A549 (cell line): ENCODE measurements around the gene PUDP. TPM values are rescaled to one million over a fixed set of nuclear protein-coding genes. Genes with fewer than 3 reads are reported as not detected.

ENCODE experiments used
- ATAC-seq, 2 experiments: fragments of 200-7000 bp in 1 of 2; fragments of >200 bp in 1 of 2; cut with Nextera tagmentation in 1 of 2; cut with Tn5 transposase in 1 of 2; 3 replicates each; pipeline versions ENCODE4 v1.8.0 to v1.9.1; 2018 to 2020; ENCODE audit warnings: mild to moderate bottlenecking in 1 of 2, moderate library complexity in 1 of 2
- CTCF ChIA-PET: fragments of 300-600 bp; sonication (Branson Sonifier 250); formaldehyde crosslinking; extraction: SDS; loops from one replicate; lab custom pipeline; 2021; ENCODE audit warnings: antibody characterized with exemption, inconsistent platforms; lab: Yijun Ruan, JAX
- POLR2A ChIA-PET: fragments of 350-600 bp; formaldehyde crosslinking; extraction: SDS; loops from one replicate; lab custom pipeline; 2021; ENCODE audit warnings: antibody characterized with exemption, inconsistent platforms; lab: Yijun Ruan, JAX
- DNase-seq, 2 experiments: peaks; one replicate each; pipeline versions ENCODE4 v3.0.0 to v3.0.0-alpha.2; 2011 to 2016; ENCODE audit warnings: low read depth in 1 of 2, low spot score in 1 of 2
- FAIRE-seq: peaks from 2 replicates; lab custom pipeline; 2011; peaks lifted over from hg19 to GRCh38; lab: Jason Lieb, UNC
- H3K27ac ChIP-seq, 2 experiments: fragments of >200 bp; sonication (Bioruptor Twin); formaldehyde crosslinking; 3 replicates each; pipeline ENCODE4 v1.5.1; 2016 to 2017
- H3K4me1 ChIP-seq: fragments of >200 bp; sonication (Bioruptor Twin); formaldehyde crosslinking; 3 replicates; pipeline ENCODE4 v1.6.1; 2016
- H3K4me2 ChIP-seq: fragments of >200 bp; sonication (Bioruptor Twin); formaldehyde crosslinking; 3 replicates; pipeline ENCODE4 v1.6.1; 2016
- H3K4me3 ChIP-seq: fragments of >200 bp; sonication (Bioruptor Twin); formaldehyde crosslinking; 3 replicates; pipeline ENCODE4 v1.5.1; 2016
- H3K9me3 ChIP-seq: fragments of >200 bp; sonication (Bioruptor Twin); formaldehyde crosslinking; 3 replicates; pipeline ENCODE4 v1.6.1; 2016
- BHLHE40 ChIP-seq: IDR thresholded peaks from 2 replicates; pipeline ENCODE4 v1.6.1; 2012; ENCODE audit warnings: low read depth, low read length, inconsistent platforms
- CEBPB ChIP-seq, 2 experiments: fragments of >200 bp in 1 of 2; sonication (Bioruptor Twin) in 1 of 2; formaldehyde crosslinking in 1 of 2; IDR thresholded peaks; 2 replicates each; pipeline ENCODE4 v1.6.1; 2012 to 2016
- CHD2 ChIP-seq: fragments of 150-350 bp; IDR thresholded peaks from 2 replicates; pipeline ENCODE4 v1.6.1; 2014; ENCODE audit warnings: low read length; ENCODE audit not compliant: partially characterized antibody
- CHD4 ChIP-seq: fragments of 200-600 bp; sonication (generic); IDR thresholded peaks from 2 replicates; pipeline ENCODE4 v1.6.1; 2016; ENCODE audit warnings: antibody characterized with exemption, mild to moderate bottlenecking, borderline replicate concordance
- E2F6 ChIP-seq: IDR thresholded peaks from 2 replicates; pipeline ENCODE4 v1.6.1; 2012; ENCODE audit warnings: low read depth, borderline replicate concordance
- EHMT2 ChIP-seq: fragments of 200-600 bp; sonication (generic); IDR thresholded peaks from 2 replicates; pipeline ENCODE4 v1.6.1; 2016; ENCODE audit warnings: antibody characterized with exemption, low read depth, mild to moderate bottlenecking, moderate library complexity
- EP300 ChIP-seq, 2 experiments: fragments of >200 bp; sonication (Bioruptor Twin); formaldehyde crosslinking; IDR thresholded peaks; 2 replicates in 1 of 2; 3 replicates in 1 of 2; pipeline ENCODE4 v1.6.1; 2016 to 2017
- FOSB ChIP-seq: fragments of 250-450 bp; sonication (Bioruptor Pico); IDR thresholded peaks from 2 replicates; pipeline ENCODE4 v1.5.0; 2020; ENCODE audit warnings: mild to moderate bottlenecking, moderate library complexity
- FOSL2 ChIP-seq, 2 experiments: fragments of 450-650 bp in 1 of 2; fragments of >200 bp in 1 of 2; sonication (Bioruptor Twin) in 1 of 2; formaldehyde crosslinking; IDR thresholded peaks; 2 replicates each; pipeline versions ENCODE4 v1.5.0 to v1.6.1; 2016 to 2020; ENCODE audit warnings: mild to moderate bottlenecking in 1 of 2, moderate library complexity in 1 of 2
- FOXS1 ChIP-seq: fragments of 250-450 bp; sonication (Bioruptor Pico); IDR thresholded peaks from 2 replicates; pipeline ENCODE4 v1.5.0; 2020; ENCODE audit warnings: mild to moderate bottlenecking, moderate library complexity
- HDAC2 ChIP-seq: fragments of 200-600 bp; sonication (generic); IDR thresholded peaks from 2 replicates; pipeline ENCODE4 v1.6.1; 2016
- HEYL ChIP-seq: fragments of 250-450 bp; sonication (Bioruptor Pico); IDR thresholded peaks from 2 replicates; pipeline ENCODE4 v1.8.0; 2021; ENCODE audit warnings: mild to moderate bottlenecking, moderate library complexity
- HMGXB4 ChIP-seq: fragments of 250-450 bp; sonication (Bioruptor Pico); IDR thresholded peaks from 2 replicates; pipeline ENCODE4 v1.5.0; 2021; ENCODE audit warnings: mild to moderate bottlenecking, moderate library complexity, borderline replicate concordance
- JUN ChIP-seq, 2 experiments: fragments of >200 bp; sonication (Bioruptor Twin); formaldehyde crosslinking; IDR thresholded peaks; 2 replicates in 1 of 2; 3 replicates in 1 of 2; pipeline ENCODE4 v1.6.1; 2016 to 2017
- KDM1A ChIP-seq: fragments of 200-600 bp; sonication (generic); IDR thresholded peaks from 2 replicates; pipeline ENCODE4 v1.6.1; 2016; ENCODE audit warnings: low read depth, mild to moderate bottlenecking
- KDM5A ChIP-seq: fragments of 200-600 bp; sonication (generic); IDR thresholded peaks from 2 replicates; pipeline ENCODE4 v1.6.1; 2016; ENCODE audit warnings: antibody characterized with exemption, mild to moderate bottlenecking
- MAFK ChIP-seq: fragments of 450-650 bp; IDR thresholded peaks from 2 replicates; pipeline ENCODE4 v1.6.1; 2014; ENCODE audit not compliant: partially characterized antibody
- NFE2L2 ChIP-seq: fragments of 150-350 bp; conservative IDR thresholded peaks from 2 replicates; pipeline ENCODE4 v1.6.1; 2014; ENCODE audit warnings: low read length
- NPAS2 ChIP-seq: fragments of 250-450 bp; sonication (Bioruptor Pico); IDR thresholded peaks from 2 replicates; pipeline ENCODE4 v1.8.0; 2022; ENCODE audit warnings: mild to moderate bottlenecking, moderate library complexity, borderline replicate concordance
- PBX3 ChIP-seq: IDR thresholded peaks from 2 replicates; pipeline ENCODE4 v1.6.1; 2012
- PHF8 ChIP-seq: fragments of 200-600 bp; sonication (generic); IDR thresholded peaks from 2 replicates; pipeline ENCODE4 v1.6.1; 2016; ENCODE audit warnings: low read depth, mild to moderate bottlenecking, antibody characterized with exemption, moderate library complexity, borderline replicate concordance
- POLR2AphosphoS2 ChIP-seq: conservative IDR thresholded peaks from 2 replicates; pipeline ENCODE4 v1.6.1; 2012; ENCODE audit warnings: low read length, improper control_type of control experiment, inconsistent platforms
- RAD21 ChIP-seq, 2 experiments: fragments of >200 bp in 1 of 2; sonication (Bioruptor Twin) in 1 of 2; formaldehyde crosslinking in 1 of 2; IDR thresholded peaks in 1 of 2; conservative IDR thresholded peaks in 1 of 2; 2 replicates in 1 of 2; 3 replicates in 1 of 2; pipeline ENCODE4 v1.6.1; 2012 to 2018; ENCODE audit warnings: inconsistent platforms in 1 of 2
- RCOR1 ChIP-seq: fragments of 150-350 bp; IDR thresholded peaks from 2 replicates; pipeline ENCODE4 v1.6.1; 2014; ENCODE audit warnings: antibody characterized with exemption, low read length, low read depth
- SMC3 ChIP-seq: fragments of >200 bp; sonication (Bioruptor Twin); formaldehyde crosslinking; IDR thresholded peaks from 3 replicates; pipeline ENCODE4 v1.6.1; 2018; ENCODE audit warnings: inconsistent platforms
- TFCP2L1 ChIP-seq: fragments of 250-450 bp; sonication (Bioruptor Pico); IDR thresholded peaks from 2 replicates; pipeline ENCODE4 v1.5.0; 2021; ENCODE audit warnings: mild to moderate bottlenecking
- USF2 ChIP-seq: fragments of 450-650 bp; IDR thresholded peaks from 2 replicates; pipeline ENCODE4 v1.6.1; 2014; ENCODE audit warnings: antibody characterized with exemption
- ZC3H11A ChIP-seq: fragments of 450-650 bp; IDR thresholded peaks from 2 replicates; pipeline ENCODE4 v1.6.1; 2014; ENCODE audit warnings: antibody characterized with exemption, mild to moderate bottlenecking
- ZFP36 ChIP-seq: fragments of 450-650 bp; IDR thresholded peaks from 2 replicates; pipeline ENCODE4 v1.6.1; 2014; ENCODE audit warnings: borderline replicate concordance; ENCODE audit not compliant: partially characterized antibody
- ZSCAN20 ChIP-seq: fragments of 250-450 bp; sonication (Bioruptor Pico); IDR thresholded peaks from 2 replicates; pipeline ENCODE4 v1.8.0; 2022; ENCODE audit warnings: mild to moderate bottlenecking, moderate library complexity
- WGBS: methylation state at CpG from one replicate; pipeline ENCODE4 v1.1.6; 2017; ENCODE audit errors: missing lambda C conversion rate; 5-methylcytosine and 5-hydroxymethylcytosine counted together
- polyA plus RNA-seq, 4 experiments: library from polyadenylated mRNA; depleted of rRNA in 3 of 4; stranded (reverse); fragments of >200 nt; fragmentation: RNase III in 1 of 4; extraction: RNeasy Plus Mini Kit Qiagen cat#74134 plus additional on column Dnase treatment in 1 of 4; gene quantifications; 2 replicates in 3 of 4; 3 replicates in 1 of 4; pipeline ENCODE4 v1.2.3, GENCODE V29; 2011 to 2017

PUDP gene
- polyA plus RNA-seq, 2 of the 4 experiments (the other 2 are of a cell fraction): 26.2 to 50.7 TPM

GRCh38 chrX:7076245-7076661 is 71.7 kb downstream of the PUDP start:
- Histone ChIP-seq H3K27ac (no peak overlapping the region), H3K9me3 (no peaks in the 10 kb centered on the region), H3K4me3 (no peak overlapping the region), H3K4me2 (no peak overlapping the region), H3K4me1 (no peaks in the 10 kb centered on the region)
- DNase-seq (no peak), ATAC-seq (no peak), FAIRE-seq (no peak)
- POLR2A ChIA-PET: no interaction called here
- WGBS: 92% methylated on average over 7 of the region's 12 CpGs
- TF ChIP-seq USF2: no peak
- TF ChIP-seq EHMT2: no peak
- no peak for TF ChIP-seq JUN (IDR thresholded peaks at IDR 0.05)
- TF ChIP-seq RAD21 (conservative IDR thresholded peaks at IDR 0.05 in 1 of 2, IDR thresholded peaks at IDR 0.05 in 1 of 2): no peak
- CTCF ChIA-PET: no interaction called here

- no peak overlapping the region for H3K27ac ChIP-seq
- POLR2A ChIA-PET: no interaction called here
- no peak for ATAC-seq
Observed at GRCh38 chrX:7074908-7075204, 73.1 kb downstream of the PUDP start.

GRCh38 chrX:7074148-7074907 is 73.6 kb downstream of the PUDP start:
- H3K4me3 ChIP-seq: no peak overlapping the region
- WGBS: 92% methylated on average over 9 of the region's 9 CpGs
- CTCF ChIA-PET: no interaction called here
- no peak overlapping the region for H3K27ac ChIP-seq
- FAIRE-seq (no peak), DNase-seq (no peak), ATAC-seq (no peak)
- H3K4me1 ChIP-seq: no peaks in the 10 kb centered on the region
- H3K9me3 ChIP-seq: no peaks in the 10 kb centered on the region
- H3K4me2 ChIP-seq: no peak overlapping the region
- POLR2A ChIA-PET: no interaction called here
- TF ChIP-seq HEYL (CRISPR knock-in tag) (no peak), CEBPB (IDR thresholded peaks at IDR 0.05) (no peak), NPAS2 (no peak), KDM1A (no peak), EP300 (IDR thresholded peaks at IDR 0.05) (no peak), RCOR1 (no peak), ZFP36 (no peak), SMC3 (no peak), PBX3 (no peak), CHD2 (no peak), FOSB (CRISPR knock-in tag) (no peak), ZC3H11A (no peak), ZSCAN20 (CRISPR knock-in tag) (no peak), TFCP2L1 (CRISPR knock-in tag) (no peak)

More at GRCh38 chrX:7074908-7075204, 73.1 kb downstream of the PUDP start:
- Histone ChIP-seq H3K4me3 (no peak overlapping the region), H3K4me2 (no peak overlapping the region), H3K9me3 (no peaks in the 10 kb centered on the region), H3K4me1 (no peaks in the 10 kb centered on the region)
- WGBS: 83% methylated on average over 1 of the region's 1 CpG
- FAIRE-seq: no peak
- DNase-seq: no peak
- CTCF ChIA-PET: no interaction called here
- no peak for TF ChIP-seq HMGXB4 (CRISPR knock-in tag)
- TF ChIP-seq EP300 (IDR thresholded peaks at IDR 0.05): no peak
- TF ChIP-seq MAFK: no peak
- no peak for TF ChIP-seq FOSB (CRISPR knock-in tag)
- no peak for TF ChIP-seq BHLHE40
- no peak for TF ChIP-seq EHMT2
- no peak for TF ChIP-seq USF2
- no peak for TF ChIP-seq NFE2L2
- TF ChIP-seq POLR2AphosphoS2: no peak
- TF ChIP-seq ZSCAN20 (CRISPR knock-in tag): no peak
- TF ChIP-seq HDAC2: no peak
- no peak for TF ChIP-seq PHF8
- no peak for TF ChIP-seq KDM5A
- no peak for TF ChIP-seq ZC3H11A
- TF ChIP-seq RAD21 (conservative IDR thresholded peaks at IDR 0.05 in 1 of 2, IDR thresholded peaks at IDR 0.05 in 1 of 2): no peak
- TF ChIP-seq CHD4: no peak
- no peak for TF ChIP-seq FOXS1 (CRISPR knock-in tag)
- no peak for TF ChIP-seq E2F6
- no peak for TF ChIP-seq FOSL2 (IDR thresholded peaks at IDR 0.05)
- TF ChIP-seq FOSL2 (CRISPR knock-in tag; IDR thresholded peaks at IDR 0.05): no peak
